ENCODE measurements around the gene SSR4.

Gene SSR4

GRCh38 chrX:153844509-153845082 is 50.1 kb downstream of the SSR4 start:
- H3K4me3 ChIP-seq (ENCODE audit: low read length in 2 of 2), result no peak overlapping the region
- peaks cover 0 to 3% of the 10 kb centered on the region in 2 donors for H3K4me1 ChIP-seq (ENCODE audit: control insufficient read depth in 2 of 2, insufficient read depth in 1 of 2, low read depth in 1 of 2, low read length in 2 of 2)
- no peak for DNase-seq (ENCODE audit: low spot score)
- no peak overlapping the region for H3K23ac ChIP-seq (ENCODE audit: low read depth, low read length, poor library complexity)
- no CpG with 5 or more reads among the region's 6 CpGs for WGBS, 2 donors (ENCODE audit: extremely low coverage in 2 of 2, insufficient read length in 2 of 2, insufficient replicate concordance in 1 of 2)
- H2AK5ac ChIP-seq (ENCODE audit: low read depth, low read length), result no peak overlapping the region
- H3K27me3 ChIP-seq (ENCODE audit: control insufficient read depth in 3 of 3, insufficient read depth in 3 of 3, low read depth in 1 of 3, low read length in 3 of 3), result peaks cover 0 to 24% (median 0%) of the 10 kb centered on the region in 3 experiments
- no peak overlapping the region for H2BK12ac ChIP-seq (ENCODE audit: low read length)
- H4K91ac ChIP-seq (ENCODE audit: low read depth, low read length, poor library complexity), result no peak overlapping the region
- H2BK15ac ChIP-seq (ENCODE audit: low read length), result no peak overlapping the region
- H4K8ac ChIP-seq (ENCODE audit: low read depth, low read length), result no peak overlapping the region
- no peak overlapping the region for H2BK5ac ChIP-seq (ENCODE audit: low read length)
- no peaks in the 10 kb centered on the region for H3K9me3 ChIP-seq (replicated peaks in 1 of 2; ENCODE audit: control insufficient read depth in 2 of 2, insufficient read depth in 1 of 2, low read depth in 1 of 2, low read length in 2 of 2)
- no peak overlapping the region for H2BK120ac ChIP-seq (ENCODE audit: low read depth, low read length)
- H3K27ac ChIP-seq (replicated peaks; ENCODE audit: low read length), result no peak overlapping the region
- H3K14ac ChIP-seq (ENCODE audit: low read length), result no peak overlapping the region
- no peaks in the 10 kb centered on the region for H3K36me3 ChIP-seq (replicated peaks in 1 of 2; ENCODE audit: control insufficient read depth in 2 of 2, insufficient read depth in 2 of 2, low read length in 2 of 2)
- no peak overlapping the region for H2AFZ ChIP-seq (ENCODE audit: low read length)
- H3K79me1 ChIP-seq (ENCODE audit: low read depth, low read length), result no peaks in the 10 kb centered on the region
- H3K9ac ChIP-seq (ENCODE audit: low read depth, low read length, poor library complexity), result no peak overlapping the region
- H3K4me2 ChIP-seq (ENCODE audit: insufficient read depth, low read length, poor library complexity, severe bottlenecking), result no peak overlapping the region
- no peak overlapping the region for H3K4ac ChIP-seq (ENCODE audit: low read length)
- H3K18ac ChIP-seq (ENCODE audit: low read length), result no peak overlapping the region

GRCh38 chrX:153845195-153845594 is 50.7 kb downstream of the SSR4 start:
- no peaks in the 10 kb centered on the region for H3K36me3 ChIP-seq (replicated peaks in 1 of 2; ENCODE audit: control insufficient read depth in 2 of 2, insufficient read depth in 2 of 2, low read length in 2 of 2)

GRCh38 chrX:153845842-153846241 is 51.4 kb downstream of the SSR4 start:
- H3K23ac ChIP-seq (ENCODE audit: low read depth, low read length, poor library complexity), result no peak overlapping the region
- H3K27me3 ChIP-seq (ENCODE audit: control insufficient read depth in 3 of 3, insufficient read depth in 3 of 3, low read depth in 1 of 3, low read length in 3 of 3), result peaks cover 0 to 23% (median 0%) of the 10 kb centered on the region in 3 experiments
- no peak overlapping the region for H3K18ac ChIP-seq (ENCODE audit: low read length)
- H3K9me3 ChIP-seq (replicated peaks in 1 of 2; ENCODE audit: control insufficient read depth in 2 of 2, insufficient read depth in 1 of 2, low read depth in 1 of 2, low read length in 2 of 2), result no peaks in the 10 kb centered on the region
- no peak overlapping the region for H2BK15ac ChIP-seq (ENCODE audit: low read length)
- no peak overlapping the region for H2BK5ac ChIP-seq (ENCODE audit: low read length)
- no peak overlapping the region for H2BK12ac ChIP-seq (ENCODE audit: low read length)
- no peak overlapping the region for H3K4ac ChIP-seq (ENCODE audit: low read length)
- no peak overlapping the region for H3K9ac ChIP-seq (ENCODE audit: low read depth, low read length, poor library complexity)
- WGBS, 2 donors (ENCODE audit: extremely low coverage in 2 of 2, insufficient read length in 2 of 2, insufficient replicate concordance in 1 of 2), result no CpG with 5 or more reads among the region's 3 CpGs
- H3K4me2 ChIP-seq (ENCODE audit: insufficient read depth, low read length, poor library complexity, severe bottlenecking), result no peak overlapping the region
- H4K8ac ChIP-seq (ENCODE audit: low read depth, low read length), result no peak overlapping the region
- no peak overlapping the region for H2AK5ac ChIP-seq (ENCODE audit: low read depth, low read length)
- H3K79me1 ChIP-seq (ENCODE audit: low read depth, low read length), result no peaks in the 10 kb centered on the region
- no peak for DNase-seq (ENCODE audit: low spot score)
- H2BK120ac ChIP-seq (ENCODE audit: low read depth, low read length), result no peak overlapping the region
- H3K4me1 ChIP-seq (ENCODE audit: control insufficient read depth in 2 of 2, insufficient read depth in 1 of 2, low read depth in 1 of 2, low read length in 2 of 2), result peaks cover 0 to 3% of the 10 kb centered on the region in 2 donors
- no peak overlapping the region for H3K27ac ChIP-seq (replicated peaks; ENCODE audit: low read length)
- H3K36me3 ChIP-seq (replicated peaks in 1 of 2; ENCODE audit: control insufficient read depth in 2 of 2, insufficient read depth in 2 of 2, low read length in 2 of 2), result no peaks in the 10 kb centered on the region
- H4K91ac ChIP-seq (ENCODE audit: low read depth, low read length, poor library complexity), result no peak overlapping the region
- H3K4me3 ChIP-seq (ENCODE audit: low read length in 2 of 2), result no peak overlapping the region
- H2AFZ ChIP-seq (ENCODE audit: low read length), result no peak overlapping the region
- H3K14ac ChIP-seq (ENCODE audit: low read length), result no peak overlapping the region

More at GRCh38 chrX:153845195-153845594, 50.7 kb downstream of the SSR4 start:
- Histone ChIP-seq H3K27ac (replicated peaks; ENCODE audit: low read length) (no peak overlapping the region), H3K4me1 (ENCODE audit: control insufficient read depth in 2 of 2, insufficient read depth in 1 of 2, low read depth in 1 of 2, low read length in 2 of 2) (peaks cover 0 to 3% of the 10 kb centered on the region in 2 donors), H3K4ac (ENCODE audit: low read length) (no peak overlapping the region), H2BK12ac (ENCODE audit: low read length) (no peak overlapping the region), H3K9ac (ENCODE audit: low read depth, low read length, poor library complexity) (no peak overlapping the region), H4K8ac (ENCODE audit: low read depth, low read length) (no peak overlapping the region), H3K4me3 (ENCODE audit: low read length in 2 of 2) (no peak overlapping the region), H2BK5ac (ENCODE audit: low read length) (no peak overlapping the region), H3K4me2 (ENCODE audit: insufficient read depth, low read length, poor library complexity, severe bottlenecking) (no peak overlapping the region), H3K18ac (ENCODE audit: low read length) (no peak overlapping the region), H2AFZ (ENCODE audit: low read length) (no peak overlapping the region), H2BK15ac (ENCODE audit: low read length) (no peak overlapping the region), H3K23ac (ENCODE audit: low read depth, low read length, poor library complexity) (no peak overlapping the region), H3K9me3 (replicated peaks in 1 of 2; ENCODE audit: control insufficient read depth in 2 of 2, insufficient read depth in 1 of 2, low read depth in 1 of 2, low read length in 2 of 2) (no peaks in the 10 kb centered on the region), H3K27me3 (ENCODE audit: control insufficient read depth in 3 of 3, insufficient read depth in 3 of 3, low read depth in 1 of 3, low read length in 3 of 3) (peaks cover 0 to 19% (median 0%) of the 10 kb centered on the region in 3 experiments), H3K79me1 (ENCODE audit: low read depth, low read length) (no peaks in the 10 kb centered on the region), H3K14ac (ENCODE audit: low read length) (no peak overlapping the region), H2BK120ac (ENCODE audit: low read depth, low read length) (no peak overlapping the region), H4K91ac (ENCODE audit: low read depth, low read length, poor library complexity) (no peak overlapping the region), H2AK5ac (ENCODE audit: low read depth, low read length) (no peak overlapping the region)
- no CpG with 5 or more reads among the region's 6 CpGs for WGBS, 2 donors (ENCODE audit: extremely low coverage in 2 of 2, insufficient read length in 2 of 2, insufficient replicate concordance in 1 of 2)
- no peak for DNase-seq (ENCODE audit: low spot score)

All from neuronal stem cell (in vitro differentiated cells).